ENCODE measurements around the gene IFT25. TPM values are rescaled to one million over a fixed set of nuclear protein-coding genes. Genes with fewer than 3 reads are reported as not detected.

Gene IFT25
- total RNA-seq, 1 donor from 2014 or later = 29.4 TPM

- peaks cover 11% of the 10 kb centered on the region for H3K9me3 Mint-ChIP-seq (ENCODE audit: unreplicated experiment)
- no peak for FAIRE-seq
Measured at GRCh38 chr1:53931523-53931922, 14.0 kb downstream of the IFT25 start.

DNA sequence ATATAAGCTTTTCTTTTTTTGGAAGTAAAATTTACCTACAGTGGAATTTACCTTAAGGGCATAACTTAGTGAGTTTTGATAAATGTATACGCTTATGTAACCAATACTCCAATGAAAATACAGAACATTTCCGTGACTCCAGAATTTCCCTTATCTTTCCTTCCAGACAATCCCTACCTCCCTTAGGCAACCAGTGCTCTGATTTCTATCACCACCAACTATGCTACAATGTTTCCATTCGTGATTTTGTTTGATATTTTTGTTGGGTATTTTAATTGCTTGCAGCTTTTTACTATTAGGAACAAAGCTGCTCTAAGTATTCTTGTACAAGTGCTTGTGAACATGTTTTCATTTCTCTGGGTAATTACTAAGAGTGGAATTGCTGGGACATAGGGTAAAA is 14.6 kb downstream of the IFT25 start:
- FAIRE-seq (no peak), DNase-seq (ENCODE audit: low read depth) (no peak)
- no peak overlapping the region for H3K4me2 ChIP-seq (ENCODE audit: low read length)
- Mint-ChIP-seq H3K4me1 (ENCODE audit: low read depth, unreplicated experiment) (no peaks in the 10 kb centered on the region), H3K27ac (ENCODE audit: unreplicated experiment) (no peak overlapping the region), H3K4me3 (ENCODE audit: unreplicated experiment) (no peak overlapping the region), H3K9me3 (ENCODE audit: unreplicated experiment) (peaks cover 11% of the 10 kb centered on the region), H3K27me3 (ENCODE audit: low read depth, unreplicated experiment) (no peaks in the 10 kb centered on the region), H3K36me3 (ENCODE audit: low read depth, unreplicated experiment) (peaks cover 42% of the 10 kb centered on the region)
- TF ChIP-seq CTCF (IDR thresholded peaks at IDR 0.05; ENCODE audit: insufficient read depth, low read depth, low read length) = no peak
- no peak for TF ChIP-seq EZH2 (IDR thresholded peaks at IDR 0.05; ENCODE audit: insufficient read depth, low read length)
- H4K20me1 ChIP-seq (ENCODE audit: insufficient read depth, low read length) = no peaks in the 10 kb centered on the region
- no peaks in the 10 kb centered on the region for H3K79me2 ChIP-seq (ENCODE audit: insufficient read depth, low read length)
- no peaks in the 10 kb centered on the region for H3K27me3 ChIP-seq (ENCODE audit: insufficient read depth, low read length)
- H2AFZ ChIP-seq (ENCODE audit: low read depth, low read length) = no peak overlapping the region
- H3K9me3 ChIP-seq (ENCODE audit: insufficient read depth, low read depth, low read length) = peaks cover 12% of the 10 kb centered on the region
- H3K4me3 ChIP-seq (ENCODE audit: insufficient read depth, low read depth, low read length) = no peak overlapping the region
- no peak overlapping the region for H3K27ac ChIP-seq (ENCODE audit: low read depth, low read length)
- no peaks in the 10 kb centered on the region for H3K4me1 ChIP-seq (ENCODE audit: insufficient read depth, low read length)
- H3K36me3 ChIP-seq (ENCODE audit: insufficient read depth, low read length) = no peaks in the 10 kb centered on the region
- H3K9ac ChIP-seq (ENCODE audit: low read length) = no peak overlapping the region

More at GRCh38 chr1:53931523-53931922, 14.0 kb downstream of the IFT25 start:
- no peak for DNase-seq (ENCODE audit: low read depth)
- Histone ChIP-seq H3K4me2 (ENCODE audit: low read length) (no peak overlapping the region), H3K79me2 (ENCODE audit: insufficient read depth, low read length) (no peaks in the 10 kb centered on the region), H3K9me3 (ENCODE audit: insufficient read depth, low read depth, low read length) (peaks cover 12% of the 10 kb centered on the region), H3K4me1 (ENCODE audit: insufficient read depth, low read length) (no peaks in the 10 kb centered on the region), H3K36me3 (ENCODE audit: insufficient read depth, low read length) (no peaks in the 10 kb centered on the region), H3K27ac (ENCODE audit: low read depth, low read length) (no peak overlapping the region), H3K4me3 (ENCODE audit: insufficient read depth, low read depth, low read length) (no peak overlapping the region), H3K27me3 (ENCODE audit: insufficient read depth, low read length) (no peaks in the 10 kb centered on the region), H3K9ac (ENCODE audit: low read length) (no peak overlapping the region), H4K20me1 (ENCODE audit: insufficient read depth, low read length) (no peaks in the 10 kb centered on the region), H2AFZ (ENCODE audit: low read depth, low read length) (no peak overlapping the region)
- no peak overlapping the region for H3K4me3 Mint-ChIP-seq (ENCODE audit: unreplicated experiment)
- H3K36me3 Mint-ChIP-seq (ENCODE audit: low read depth, unreplicated experiment) = peaks cover 42% of the 10 kb centered on the region
- H3K27ac Mint-ChIP-seq (ENCODE audit: unreplicated experiment) = no peak overlapping the region
- no peaks in the 10 kb centered on the region for H3K27me3 Mint-ChIP-seq (ENCODE audit: low read depth, unreplicated experiment)
- TF ChIP-seq CTCF (IDR thresholded peaks at IDR 0.05; ENCODE audit: insufficient read depth, low read depth, low read length) (no peak), EZH2 (IDR thresholded peaks at IDR 0.05; ENCODE audit: insufficient read depth, low read length) (no peak)
- no peaks in the 10 kb centered on the region for H3K4me1 Mint-ChIP-seq (ENCODE audit: low read depth, unreplicated experiment)

DNA sequence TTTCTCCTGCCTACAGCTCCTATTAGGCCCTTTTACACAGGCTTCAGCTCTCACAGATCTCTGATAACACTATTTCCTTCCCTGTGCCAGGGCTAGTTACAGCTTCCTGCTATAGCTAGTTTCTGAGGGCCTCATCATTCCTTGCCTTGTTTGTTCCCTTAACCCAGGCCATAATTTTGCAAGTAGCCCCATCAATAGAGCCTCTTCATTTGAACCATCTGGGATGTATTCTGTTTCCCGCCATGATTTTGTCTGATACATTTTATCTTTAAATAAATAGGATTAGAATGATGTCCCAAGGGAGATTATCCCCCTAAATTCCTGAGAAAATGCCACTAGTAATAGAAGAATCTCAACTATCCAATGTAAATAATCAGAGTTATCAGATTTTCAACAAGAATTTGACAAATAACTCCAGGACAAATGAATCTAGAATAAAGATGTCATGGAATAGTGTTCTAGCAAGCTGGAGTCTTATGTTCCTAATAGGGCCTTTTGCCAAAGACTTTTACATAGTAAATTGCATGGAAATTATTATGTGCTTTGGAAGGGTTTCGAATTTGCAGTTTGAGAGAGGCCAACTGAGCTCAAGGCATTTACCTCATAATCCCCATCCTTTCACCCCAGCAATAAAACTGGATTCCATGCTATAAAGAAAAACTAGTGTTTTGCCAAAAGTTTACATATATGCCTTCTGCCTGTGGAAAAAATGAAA is 16.1 kb downstream of the IFT25 start:
- H3K4me1 Mint-ChIP-seq (ENCODE audit: low read depth, unreplicated experiment) = no peaks in the 10 kb centered on the region

More for the DNA sequence above, 16.1 kb downstream of the IFT25 start:
- H3K27me3 Mint-ChIP-seq (ENCODE audit: low read depth, unreplicated experiment) = no peaks in the 10 kb centered on the region
- H3K36me3 Mint-ChIP-seq (ENCODE audit: low read depth, unreplicated experiment) = peaks cover 31% of the 10 kb centered on the region
- Histone ChIP-seq H3K9ac (ENCODE audit: low read length) (no peak overlapping the region), H3K4me2 (ENCODE audit: low read length) (no peak overlapping the region), H3K27me3 (ENCODE audit: insufficient read depth, low read length) (no peaks in the 10 kb centered on the region), H4K20me1 (ENCODE audit: insufficient read depth, low read length) (no peaks in the 10 kb centered on the region), H3K4me1 (ENCODE audit: insufficient read depth, low read length) (no peaks in the 10 kb centered on the region), H2AFZ (ENCODE audit: low read depth, low read length) (no peak overlapping the region), H3K79me2 (ENCODE audit: insufficient read depth, low read length) (no peaks in the 10 kb centered on the region), H3K9me3 (ENCODE audit: insufficient read depth, low read depth, low read length) (peaks cover 4% of the 10 kb centered on the region), H3K4me3 (ENCODE audit: insufficient read depth, low read depth, low read length) (no peak overlapping the region), H3K27ac (ENCODE audit: low read depth, low read length) (no peak overlapping the region), H3K36me3 (ENCODE audit: insufficient read depth, low read length) (no peaks in the 10 kb centered on the region)
- FAIRE-seq (no peak), DNase-seq (ENCODE audit: low read depth) (no peak)
- no peak overlapping the region for H3K4me3 Mint-ChIP-seq (ENCODE audit: unreplicated experiment)
- TF ChIP-seq EZH2 (IDR thresholded peaks at IDR 0.05; ENCODE audit: insufficient read depth, low read length) = no peak
- no peak for TF ChIP-seq CTCF (IDR thresholded peaks at IDR 0.05; ENCODE audit: insufficient read depth, low read depth, low read length)
- H3K9me3 Mint-ChIP-seq (ENCODE audit: unreplicated experiment) = peaks cover 4% of the 10 kb centered on the region
- no peak overlapping the region for H3K27ac Mint-ChIP-seq (ENCODE audit: unreplicated experiment)

All from astrocyte (in vitro differentiated cells and primary cell).